HepG2 (cell line): Measurements from ENCODE around the gene COASY. TPM values are rescaled to one million over a fixed set of nuclear protein-coding genes. Genes with fewer than 3 reads are reported as not detected.

Experiments used
- FOXA3 ChIP-seq: IDR thresholded peaks from 2 replicates; pipeline ENCODE4 v1.6.1; 2016; ENCODE audit warnings: missing genetic modification reagents, missing compliant biosample characterization
- KLF12 ChIP-seq: sonication (generic); formaldehyde crosslinking; IDR thresholded peaks from 2 replicates; pipeline ENCODE4 v1.4.0; 2020; ENCODE audit warnings: missing genetic modification reagents, borderline replicate concordance
- MAFF ChIP-seq: IDR thresholded peaks from 2 replicates; pipeline ENCODE4 v1.6.1; 2011; ENCODE audit warnings: low read depth, low read length, improper control_type of control experiment
- MEF2D ChIP-seq: sonication (generic); formaldehyde crosslinking; IDR thresholded peaks from 2 replicates; pipeline ENCODE4 v1.5.1; 2020; ENCODE audit warnings: mild to moderate bottlenecking, missing genetic modification reagents
- NCOA2 ChIP-seq: sonication (generic); formaldehyde crosslinking; IDR thresholded peaks from 2 replicates; pipeline ENCODE4 v1.8.0; 2022; ENCODE audit warnings: inconsistent platforms
- NR2F2 ChIP-seq: IDR thresholded peaks from 2 replicates; pipeline ENCODE4 v1.6.1; 2012; ENCODE audit warnings: low read depth, inconsistent platforms, borderline replicate concordance
- PRDM15 ChIP-seq: sonication (generic); formaldehyde crosslinking; IDR thresholded peaks from 2 replicates; pipeline ENCODE4 v1.4.0; 2020; ENCODE audit warnings: missing genetic modification reagents
- SKI ChIP-seq: fragments of 450-650 bp; IDR thresholded peaks from one replicate; pipeline ENCODE4 v1.6.1; 2018; ENCODE audit warnings: mild to moderate bottlenecking; ENCODE audit not compliant: partially characterized antibody
- SRF ChIP-seq: IDR thresholded peaks from 2 replicates; pipeline ENCODE4 v1.6.1; 2011; ENCODE audit warnings: mild to moderate bottlenecking, low read depth, low read length, moderate library complexity
- TFDP1 ChIP-seq: IDR thresholded peaks from 2 replicates; pipeline ENCODE4 v1.6.1; 2016; ENCODE audit warnings: missing compliant biosample characterization, missing genetic modification reagents, borderline replicate concordance
- THRA ChIP-seq: sonication (generic); formaldehyde crosslinking; IDR thresholded peaks from 2 replicates; pipeline ENCODE4 v1.4.0; 2020; ENCODE audit warnings: missing genetic modification reagents, borderline replicate concordance
- YEATS2 ChIP-seq: sonication (generic); formaldehyde crosslinking; IDR thresholded peaks from 2 replicates; pipeline ENCODE4 v1.4.0; 2020; ENCODE audit warnings: missing genetic modification reagents, borderline replicate concordance
- ZBTB33 ChIP-seq: sonication (generic); formaldehyde crosslinking; IDR thresholded peaks from 2 replicates; pipeline ENCODE4 v1.4.0; 2020; ENCODE audit warnings: missing genetic modification reagents
- ZBTB37 ChIP-seq: sonication (generic); formaldehyde crosslinking; IDR thresholded peaks from 2 replicates; pipeline ENCODE4 v1.4.0; 2020; ENCODE audit warnings: mild to moderate bottlenecking, missing genetic modification reagents
- ZC3H13 ChIP-seq: sonication (generic); formaldehyde crosslinking; IDR thresholded peaks from 2 replicates; pipeline ENCODE4 v1.8.1; 2023; ENCODE audit warnings: mild to moderate bottlenecking, missing genetic modification reagents, moderate library complexity
- ZFP37 ChIP-seq: sonication (generic); formaldehyde crosslinking; IDR thresholded peaks from 2 replicates; pipeline ENCODE4 v1.4.0; 2020; ENCODE audit warnings: missing genetic modification reagents, borderline replicate concordance
- ZNF20 ChIP-seq: sonication (generic); formaldehyde crosslinking; IDR thresholded peaks from 2 replicates; pipeline ENCODE4 v1.4.0; 2020; ENCODE audit warnings: mild to moderate bottlenecking, moderate library complexity, missing genetic modification reagents
- ZNF225 ChIP-seq: sonication (generic); formaldehyde crosslinking; IDR thresholded peaks from 2 replicates; pipeline ENCODE4 v1.4.0; 2020; ENCODE audit warnings: mild to moderate bottlenecking, missing genetic modification reagents
- ZNF260 ChIP-seq: sonication (generic); formaldehyde crosslinking; IDR thresholded peaks from 2 replicates; pipeline ENCODE4 v1.4.0; 2020; ENCODE audit warnings: missing genetic modification reagents, low read depth, mild to moderate bottlenecking, borderline replicate concordance
- ZNF530 ChIP-seq: sonication (generic); formaldehyde crosslinking; IDR thresholded peaks from 2 replicates; pipeline ENCODE4 v1.5.0; 2020; ENCODE audit warnings: low read depth, mild to moderate bottlenecking, missing genetic modification reagents
- polyA plus RNA-seq, 8 experiments: library from polyadenylated mRNA; depleted of rRNA in 3 of 8; stranded (reverse) in 7 of 8; unstranded in 1 of 8; fragments of >200 nt; fragmentation: Illumina TruSeq in 4 of 8; extraction: Trizol in 4 of 8; gene quantifications; 2 replicates each; pipeline versions ENCODE4 v1.2.1 to v1.2.3, GENCODE V29; 2011 to 2016; ENCODE audit warnings: low read depth in 4 of 8, missing spikeins in 1 of 8, mixed read lengths in 1 of 8; ENCODE audit not compliant: insufficient read depth in 1 of 8
- total RNA-seq, 5 experiments: library from RNA; depleted of rRNA; stranded (reverse); fragments of >200 nt; fragmentation: Illumina TruSeq; extraction: Trizol; gene quantifications; 2 replicates each; pipeline ENCODE4 v1.2.3, GENCODE V29; 2016; ENCODE audit warnings: low read depth in 1 of 5

The COASY gene
- total and polyA plus RNA-seq, 2 of the 13 experiments (the other 11 are each of a cell fraction or from before 2014, with no cell fraction given) = 90.7 to 125 TPM

- TF ChIP-seq PRDM15 (CRISPR knock-in tag) (no peak), NCOA2 (CRISPR knock-in tag) (no peak), MEF2D (CRISPR knock-in tag) (no peak), ZBTB33 (CRISPR knock-in tag) (no peak), FOXA3 (no peak; the same call in 1 of the 2 replicates), MAFF (no peak), YEATS2 (no peak), ZNF20 (no peak), ZNF530 (CRISPR knock-in tag) (no peak), ZNF260 (CRISPR knock-in tag) (no peak), ZNF225 (CRISPR knock-in tag) (peak; percentile 24; the same call in 1 of the 2 replicates), SKI (no peak), TFDP1 (no peak), ZBTB37 (CRISPR knock-in tag) (no peak), KLF12 (no peak), ZC3H13 (no peak), NR2F2 (no peak), SRF (no peak), ZFP37 (CRISPR knock-in tag) (no peak), THRA (no peak)
Measured at GRCh38 chr17:42608305-42609181, 46.6 kb downstream of the COASY start (continued).
